DOHH2 (cell line): ENCODE results near the gene FBXO42.
A peak's percentile ranks its signal among the peaks of the same experiment; 100 is the strongest.

ENCODE experiments used
- H3F3A ChIP-seq: fragments of 200-600 bp; sonication (generic), shearing (Covaris generic); 2 replicates; pipeline ENCODE4 v1.6.0; 2016; ENCODE audit warnings: antibody characterized with exemption, mild to moderate bottlenecking; ENCODE audit not compliant: control insufficient read depth, insufficient read depth
- H3K27ac ChIP-seq: fragments of 200-600 bp; sonication (generic); 2 replicates; pipeline ENCODE4 v1.5.1; 2014; ENCODE audit warnings: low read depth, mild to moderate bottlenecking, low read length, moderate library complexity
- H3K27me3 ChIP-seq: fragments of 200-600 bp; sonication (generic); 2 replicates; pipeline ENCODE4 v1.6.1; 2014; ENCODE audit warnings: mild to moderate bottlenecking, low read length, mixed read lengths; ENCODE audit not compliant: control insufficient read depth
- H3K36me3 ChIP-seq: fragments of 200-600 bp; sonication (generic); 2 replicates; pipeline ENCODE4 v1.6.1; 2014; ENCODE audit warnings: mild to moderate bottlenecking, low read length, moderate library complexity, mixed read lengths; ENCODE audit not compliant: control insufficient read depth
- H3K4me1 ChIP-seq: fragments of 200-600 bp; sonication (generic); 2 replicates; pipeline ENCODE4 v1.6.1; 2014; ENCODE audit warnings: mild to moderate bottlenecking, low read length, mixed read lengths; ENCODE audit not compliant: control insufficient read depth
- H3K4me2 ChIP-seq: fragments of 200-600 bp; sonication (generic); 2 replicates; pipeline ENCODE4 v1.6.0; 2014; ENCODE audit warnings: mild to moderate bottlenecking, low read length, moderate library complexity
- H3K4me3 ChIP-seq: fragments of 200-600 bp; sonication (generic); 2 replicates; pipeline ENCODE4 v1.5.1; 2014; ENCODE audit warnings: mild to moderate bottlenecking, low read length, mixed read lengths
- H3K79me2 ChIP-seq: fragments of 200-600 bp; sonication (generic); 2 replicates; pipeline ENCODE4 v1.6.1; 2014; ENCODE audit warnings: mild to moderate bottlenecking, low read length, mixed read lengths; ENCODE audit not compliant: control insufficient read depth
- H3K9me2 ChIP-seq: fragments of 200-600 bp; sonication (generic); replicated peaks from 2 replicates; pipeline ENCODE4 v1.6.1; 2014; ENCODE audit warnings: mild to moderate bottlenecking, low read length, mixed read lengths; ENCODE audit not compliant: control insufficient read depth
- H3K9me3 ChIP-seq: fragments of 200-600 bp; sonication (generic); 2 replicates; pipeline ENCODE4 v1.6.1; 2014; ENCODE audit warnings: antibody characterized with exemption, low read length, mixed read lengths; ENCODE audit not compliant: control insufficient read depth, insufficient read depth
- H4K20me1 ChIP-seq: fragments of 200-600 bp; sonication (generic); 2 replicates; pipeline ENCODE4 v1.6.0; 2014; ENCODE audit warnings: low read depth, mild to moderate bottlenecking, antibody characterized with exemption, low read length, moderate library complexity; ENCODE audit not compliant: control insufficient read depth, insufficient read depth
- CTCF ChIP-seq: fragments of 200-600 bp; sonication (generic); IDR thresholded peaks from one replicate; pipeline ENCODE4 v1.5.1; 2014; ENCODE audit warnings: antibody characterized with exemption, mild to moderate bottlenecking, low read depth, low read length; ENCODE audit not compliant: poor library complexity, severe bottlenecking
- EZH2phosphoT487 ChIP-seq: fragments of 200-600 bp; sonication (generic); IDR thresholded peaks from 2 replicates; pipeline ENCODE4 v1.6.1; 2017; ENCODE audit warnings: borderline replicate concordance, mild to moderate bottlenecking, antibody characterized with exemption, low read length, moderate library complexity, mixed read lengths

Gene FBXO42

GRCh38 chr1:16351994-16352841 is at the start of gene FBXO42:
FBXO42 (minus strand) TSS chr1:16352480; CDS start chr1:16315418, 37,062 bp downstream.
- Histone ChIP-seq H3K4me1 (peaks cover 30% of the 10 kb centered on the region), H3F3A (no peaks in the 10 kb centered on the region), H3K4me2 (peak within 1 kb of the TSS; percentile 93), H3K9me3 (no peaks in the 10 kb centered on the region), H3K4me3 (peak within 1 kb of the TSS; percentile 86), H3K27me3 (no peaks in the 10 kb centered on the region), H3K27ac (peak within 1 kb of the TSS; percentile 53), H3K9me2 (no peaks in the 10 kb centered on the region), H3K36me3 (peaks cover 3% of the 10 kb centered on the region), H4K20me1 (0 out of 2 replicates have a peak, but pooled peaks cover 5% of the 10 kb centered on the region), H3K79me2 (peaks cover 54% of the 10 kb centered on the region)
- TF ChIP-seq CTCF (peak; percentile 61), EZH2phosphoT487 (no peak)

GRCh38 chr1:16398371-16398953 is 46.2 kb upstream of the FBXO42 start:
- TF ChIP-seq CTCF (no peak), EZH2phosphoT487 (no peak)
- Histone ChIP-seq H3K27ac (no peak overlapping the region), H3F3A (peaks cover 5% of the 10 kb centered on the region; the same call in 1 of the 2 replicates), H3K4me3 (no peak overlapping the region), H4K20me1 (no peaks in the 10 kb centered on the region), H3K9me3 (no peaks in the 10 kb centered on the region), H3K36me3 (peaks cover 46% of the 10 kb centered on the region), H3K4me2 (no peak overlapping the region), H3K4me1 (no peaks in the 10 kb centered on the region), H3K9me2 (no peaks in the 10 kb centered on the region), H3K27me3 (no peaks in the 10 kb centered on the region), H3K79me2 (peaks cover 9% of the 10 kb centered on the region)

- Histone ChIP-seq H3K9me2 (no peaks in the 10 kb centered on the region), H3K4me2 (no peak overlapping the region), H3K27ac (no peak overlapping the region), H3K9me3 (no peaks in the 10 kb centered on the region), H4K20me1 (peaks cover 5% of the 10 kb centered on the region; the same call in 1 of the 2 replicates), H3K4me1 (no peaks in the 10 kb centered on the region), H3K4me3 (no peak overlapping the region), H3K79me2 (peaks cover 23% of the 10 kb centered on the region), H3K27me3 (no peaks in the 10 kb centered on the region), H3F3A (peaks cover 5% of the 10 kb centered on the region; the same call in 1 of the 2 replicates), H3K36me3 (peaks cover 59% of the 10 kb centered on the region)
- TF ChIP-seq EZH2phosphoT487 (no peak), CTCF (no peak)
Measured at GRCh38 chr1:16397120-16397519, 44.8 kb upstream of the FBXO42 start.
